22Rv1 (cell line): ENCODE results near the gene VASN.
A peak's percentile ranks its signal among the peaks of the same experiment; 100 is the strongest.

Experiments
- H3K27ac ChIP-seq: fragments of 450-650 bp; 2 replicates; pipeline ENCODE4 v1.5.1; 2017
- ZFX ChIP-seq: fragments of 450-650 bp; IDR thresholded peaks from 2 replicates; pipeline ENCODE4 v1.6.1; 2017; ENCODE audit warnings: antibody characterized with exemption, borderline replicate concordance
- TF ChIP-seq, protein P1 (sequence below): fragments of 450-650 bp; IDR thresholded peaks from 2 replicates; pipeline ENCODE4 v1.5.1; 2017; ENCODE audit warnings: mild to moderate bottlenecking

Gene VASN

DNA sequence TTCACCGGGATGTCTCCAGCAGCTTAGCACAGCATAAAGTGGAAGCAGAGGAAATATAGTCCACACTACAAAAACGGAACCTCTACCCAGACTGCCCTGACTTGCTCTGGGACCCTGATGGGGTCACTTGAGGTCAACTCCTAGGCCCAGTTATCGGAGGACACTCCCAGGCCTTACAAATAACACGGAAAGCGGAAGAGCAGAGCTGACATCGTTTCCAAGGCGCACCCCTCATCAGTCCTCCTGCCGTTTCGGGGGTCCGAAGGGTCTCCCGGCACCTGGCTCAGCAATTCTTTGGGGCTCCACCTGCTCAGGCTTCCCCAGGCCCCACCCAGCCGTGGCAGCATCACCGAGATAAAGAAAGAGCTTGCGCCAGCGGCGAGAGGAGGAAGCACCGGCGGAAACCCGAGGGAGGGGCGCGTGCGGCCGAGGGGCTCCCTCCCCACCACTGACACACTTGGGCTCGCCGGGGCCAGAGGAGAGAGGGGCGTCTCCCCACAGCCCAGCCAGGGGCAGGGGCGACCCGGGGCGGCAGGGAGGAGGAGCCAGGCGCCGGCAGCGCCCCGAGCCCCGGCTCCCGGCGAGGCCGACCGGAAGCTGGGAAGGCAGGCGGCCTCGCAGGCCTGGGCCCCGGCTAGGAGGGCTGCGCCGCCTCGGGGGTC lies 44.0 kb downstream of the VASN start:
- H3K27ac ChIP-seq: no peak overlapping the region
- TF ChIP-seq, protein P1, sequence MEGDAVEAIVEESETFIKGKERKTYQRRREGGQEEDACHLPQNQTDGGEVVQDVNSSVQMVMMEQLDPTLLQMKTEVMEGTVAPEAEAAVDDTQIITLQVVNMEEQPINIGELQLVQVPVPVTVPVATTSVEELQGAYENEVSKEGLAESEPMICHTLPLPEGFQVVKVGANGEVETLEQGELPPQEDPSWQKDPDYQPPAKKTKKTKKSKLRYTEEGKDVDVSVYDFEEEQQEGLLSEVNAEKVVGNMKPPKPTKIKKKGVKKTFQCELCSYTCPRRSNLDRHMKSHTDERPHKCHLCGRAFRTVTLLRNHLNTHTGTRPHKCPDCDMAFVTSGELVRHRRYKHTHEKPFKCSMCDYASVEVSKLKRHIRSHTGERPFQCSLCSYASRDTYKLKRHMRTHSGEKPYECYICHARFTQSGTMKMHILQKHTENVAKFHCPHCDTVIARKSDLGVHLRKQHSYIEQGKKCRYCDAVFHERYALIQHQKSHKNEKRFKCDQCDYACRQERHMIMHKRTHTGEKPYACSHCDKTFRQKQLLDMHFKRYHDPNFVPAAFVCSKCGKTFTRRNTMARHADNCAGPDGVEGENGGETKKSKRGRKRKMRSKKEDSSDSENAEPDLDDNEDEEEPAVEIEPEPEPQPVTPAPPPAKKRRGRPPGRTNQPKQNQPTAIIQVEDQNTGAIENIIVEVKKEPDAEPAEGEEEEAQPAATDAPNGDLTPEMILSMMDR: no peak
- no peak for TF ChIP-seq ZFX

DNA sequence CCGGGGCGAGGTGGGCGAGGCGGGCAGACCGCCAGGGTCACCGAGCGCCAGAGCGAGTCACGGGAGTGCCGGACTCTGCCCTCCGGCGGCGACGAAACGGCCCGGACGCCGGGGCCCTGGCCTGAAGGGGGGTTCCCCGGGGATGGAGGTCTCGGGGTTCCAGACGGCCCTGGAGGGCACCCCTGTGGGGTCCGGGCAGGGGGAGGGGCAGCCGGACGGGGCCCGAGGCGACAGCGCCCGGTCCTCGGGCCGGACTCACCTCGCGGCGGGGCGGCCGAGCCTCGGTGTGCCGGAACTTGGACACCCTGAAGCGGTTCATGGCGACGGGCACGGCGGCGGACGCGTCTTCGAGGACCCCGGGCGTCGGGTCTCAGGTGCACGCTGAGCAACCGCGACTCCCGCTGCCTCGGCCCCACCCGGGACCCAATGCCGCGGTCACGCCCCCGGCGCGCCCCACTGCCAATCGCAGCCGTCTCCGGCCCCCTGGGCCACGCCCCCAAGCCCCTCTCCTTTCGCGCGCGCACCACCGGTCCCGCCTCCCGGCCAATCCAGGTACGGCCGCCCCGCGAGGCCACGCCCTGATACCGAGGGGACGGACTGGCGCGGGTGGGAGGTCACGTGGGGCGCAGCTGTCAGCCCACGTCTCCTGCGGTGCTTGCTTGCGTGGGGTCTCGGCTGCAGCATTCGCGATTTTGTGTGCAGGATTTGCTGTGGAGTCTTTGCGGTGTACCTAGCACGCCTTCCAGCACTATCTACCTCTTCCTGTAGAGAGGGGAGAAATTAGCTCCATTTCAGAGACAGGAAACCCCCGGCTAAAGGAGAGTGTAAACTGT lies 44.8 kb downstream of the VASN start, which contains the start of gene CORO7:
TSS of gene CORO7 (minus strand) at position 397 of the 833 bp plus-strand sequence. CDS start at position 319, 78 bp downstream.
- TF ChIP-seq, protein P1: no peak
- no peak for TF ChIP-seq ZFX
- H3K27ac ChIP-seq: peak within 1 kb of the TSS; percentile 10; the same call in 1 of the 2 replicates

DNA sequence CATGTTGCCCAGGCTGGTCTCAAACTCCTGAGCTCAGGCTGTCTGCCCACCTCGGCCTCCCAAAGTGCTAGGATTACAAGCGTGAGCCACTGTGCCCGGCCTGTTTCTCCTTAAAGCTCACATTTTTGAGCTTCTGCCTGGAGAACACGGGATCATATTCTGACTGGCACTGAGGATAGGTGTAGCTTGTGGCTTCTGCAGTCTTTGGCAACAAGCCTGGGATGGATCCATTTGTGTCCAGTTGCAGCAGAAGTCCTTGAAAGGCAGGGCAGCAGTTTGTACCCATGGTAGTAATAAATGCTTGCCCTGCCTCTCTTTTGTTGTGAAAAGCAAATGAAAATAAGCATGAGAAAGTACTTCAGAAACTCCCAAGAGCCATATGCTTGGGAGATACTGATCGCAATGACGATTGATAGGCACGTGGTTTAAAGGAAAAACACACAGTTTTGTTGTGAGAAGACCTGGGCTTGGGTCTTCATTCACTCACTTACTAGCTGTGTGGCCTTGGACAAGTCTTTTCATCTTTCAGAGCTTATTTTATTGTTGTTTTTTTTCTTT lies 47.8 kb downstream of the VASN start:
- TF ChIP-seq, protein P1: no peak
- no peak overlapping the region for H3K27ac ChIP-seq

DNA sequence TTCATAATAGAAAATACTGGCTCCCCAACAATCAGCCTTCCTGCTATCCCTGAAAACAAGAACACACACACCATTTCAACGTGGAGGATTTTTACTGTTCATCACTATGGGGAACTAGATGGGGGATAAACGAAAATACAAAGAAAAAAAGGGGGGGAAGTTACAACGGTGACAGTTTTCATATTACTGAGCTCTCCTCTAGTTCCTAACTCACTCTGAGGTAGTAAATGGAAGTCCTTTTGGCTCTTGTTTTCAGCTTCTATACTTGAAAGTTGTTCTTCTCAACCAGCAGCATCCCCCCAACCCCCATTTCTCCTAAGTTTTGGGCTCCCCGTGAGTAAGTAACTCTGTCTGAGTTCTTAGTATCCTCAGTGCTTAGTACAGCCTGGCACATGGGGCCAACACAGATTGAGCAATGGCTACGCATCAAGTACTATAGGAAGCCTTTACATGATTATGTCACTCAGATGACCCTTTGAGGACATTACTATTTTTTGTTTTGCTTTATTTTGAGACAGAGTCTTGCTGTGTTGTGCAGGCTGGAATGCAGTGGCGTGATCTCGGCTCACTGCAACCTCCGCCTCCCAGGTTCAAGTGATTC lies 49.0 kb downstream of the VASN start:
- H3K27ac ChIP-seq: no peak overlapping the region
- TF ChIP-seq, protein P1: no peak
- TF ChIP-seq ZFX: no peak

DNA sequence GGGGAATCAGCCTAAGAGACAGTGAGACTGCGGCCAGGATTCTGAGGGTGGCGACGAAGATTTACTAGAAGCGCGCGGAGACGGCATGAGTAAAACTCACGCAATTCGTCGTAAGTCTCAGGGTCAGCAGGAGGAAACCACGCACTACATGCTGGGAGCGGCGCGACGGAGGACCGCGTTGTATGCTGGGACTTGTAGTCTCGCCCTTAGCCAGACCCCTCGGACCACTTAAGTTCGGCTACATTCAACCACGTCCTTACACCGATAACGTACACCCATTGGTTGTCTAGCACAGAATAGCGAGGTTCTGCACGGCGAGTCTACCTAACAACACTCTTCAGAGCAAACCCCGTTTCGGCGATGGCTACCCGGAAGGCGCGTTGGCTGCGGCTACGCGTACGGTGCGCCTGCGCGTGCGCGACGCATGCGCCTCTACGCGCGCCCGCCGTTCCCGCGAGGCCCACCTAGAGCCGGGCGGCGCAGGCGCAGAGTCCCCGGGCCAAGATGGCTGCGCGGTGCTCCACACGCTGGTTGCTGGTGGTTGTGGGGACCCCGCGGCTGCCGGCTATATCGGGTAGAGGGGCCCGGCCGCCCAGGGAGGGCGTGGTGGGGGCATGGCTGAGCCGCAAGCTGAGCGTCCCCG lies 53.9 kb downstream of the VASN start, which contains the start of gene DNAJA3:
TSS of gene DNAJA3 (plus strand) at position 491 of the 643 bp plus-strand sequence. CDS start at position 505, 14 bp downstream.
- peak within 1 kb of the TSS; percentile 91 for H3K27ac ChIP-seq
- no peak for TF ChIP-seq ZFX
- TF ChIP-seq, protein P1: no peak

DNA sequence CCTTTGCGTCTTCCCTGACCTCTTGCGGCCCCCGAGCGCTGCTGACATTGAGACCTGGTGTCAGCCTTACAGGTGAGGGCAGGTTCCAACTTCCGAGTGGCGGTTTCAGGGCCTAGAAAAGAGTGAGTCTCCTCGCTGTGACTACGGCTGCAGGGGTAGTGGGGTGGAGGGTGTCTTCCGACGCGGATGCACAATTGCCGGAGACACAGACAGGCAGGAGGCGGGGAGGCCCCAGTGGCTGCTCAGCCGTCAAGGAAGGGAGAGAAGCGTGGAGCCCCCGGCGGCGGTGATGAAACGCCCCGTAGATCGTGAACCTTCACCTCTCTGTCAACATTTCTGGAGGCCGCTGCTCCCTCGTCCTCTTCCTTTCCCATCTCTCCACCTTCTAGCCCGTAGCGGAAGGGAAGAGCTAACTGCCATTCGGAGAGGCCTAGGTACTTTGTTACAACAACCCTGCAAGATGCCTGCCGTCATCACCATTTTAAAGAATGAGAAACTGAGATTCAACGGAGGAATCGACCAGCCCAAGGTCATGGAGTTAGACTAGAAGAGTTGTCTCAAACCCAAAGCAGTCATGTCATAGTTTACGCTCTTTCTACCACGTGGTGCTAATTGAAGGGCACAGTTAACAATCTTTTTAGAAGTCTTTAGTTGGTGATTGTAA lies 54.5 kb downstream of the VASN start:
- TF ChIP-seq, protein P1: no peak
- H3K27ac ChIP-seq: peak overlapping the region; percentile 91
